IMR-90 (cell line): Measurements from ENCODE around the gene ZNF609. TPM values are rescaled to one million over a fixed set of nuclear protein-coding genes. Genes with fewer than 3 reads are reported as not detected.

ENCODE experiments used
- ATAC-seq: fragments of 200-7000 bp; cut with Tn5 transposase; 2 replicates; pipeline ENCODE4 v1.9.1; 2020; ENCODE audit warnings: low read depth, mild to moderate bottlenecking, moderate library complexity
- BruUV-seq: library from RNA; stranded (reverse); fragments of 400-500 nt; replicated peaks from 2 replicates; lab custom pipeline; 2021; lab: Mats Ljungman, UMichigan
- CTCF ChIA-PET: fragments of 300-600 bp; formaldehyde crosslinking; extraction: SDS; loops from one replicate; lab custom pipeline; 2021; ENCODE audit warnings: antibody characterized with exemption; lab: Yijun Ruan, JAX
- POLR2A ChIA-PET: fragments of 300-600 bp; sonication (Branson Sonifier 250); formaldehyde crosslinking; loops from one replicate; lab custom pipeline; 2022; ENCODE audit warnings: antibody characterized with exemption; ENCODE audit not compliant: unreplicated experiment; lab: Charles Lee
- DNase-seq: peaks from one replicate; pipeline ENCODE4 v3.0.0; 2013
- H2AFZ ChIP-seq: replicated peaks from 2 replicates; pipeline ENCODE3; 2013; ENCODE audit warnings: low read length, mild to moderate bottlenecking; ENCODE audit not compliant: poor library complexity
- H2AK5ac ChIP-seq: 2 replicates; pipeline ENCODE4 v1.6.1; 2013; ENCODE audit warnings: low read depth, low read length, inconsistent platforms
- H2AK9ac ChIP-seq: replicated peaks from 2 replicates; pipeline ENCODE3; 2013; ENCODE audit warnings: mild to moderate bottlenecking, low read depth, low read length, moderate library complexity; ENCODE audit not compliant: poor library complexity
- H2BK120ac ChIP-seq: 2 replicates; pipeline ENCODE4 v1.6.1; 2013; ENCODE audit warnings: low read depth, low read length, inconsistent platforms
- H2BK15ac ChIP-seq: 3 replicates; pipeline ENCODE4 v1.6.1; 2013; ENCODE audit warnings: low read depth, low read length, inconsistent platforms
- H2BK20ac ChIP-seq: 2 replicates; pipeline ENCODE4 v1.6.1; 2013; ENCODE audit warnings: low read depth, mild to moderate bottlenecking, inconsistent platforms, low read length, moderate library complexity
- H2BK5ac ChIP-seq: 2 replicates; pipeline ENCODE4 v1.6.1; 2013; ENCODE audit warnings: mild to moderate bottlenecking, low read depth, low read length, inconsistent platforms; ENCODE audit not compliant: poor library complexity, severe bottlenecking
- H3K14ac ChIP-seq: replicated peaks from 2 replicates; pipeline ENCODE4 v1.6.1; 2013; ENCODE audit warnings: low read depth, low read length, inconsistent platforms
- H3K18ac ChIP-seq: 2 replicates; pipeline ENCODE4 v1.6.1; 2013; ENCODE audit warnings: low read depth, low read length, control low read depth
- H3K23ac ChIP-seq: 2 replicates; pipeline ENCODE4 v1.6.1; 2013; ENCODE audit warnings: low read depth, low read length, inconsistent platforms
- H3K27ac ChIP-seq: 2 replicates; pipeline ENCODE4 v1.5.1; 2013; ENCODE audit warnings: mild to moderate bottlenecking, control low read depth, low read length; ENCODE audit not compliant: insufficient read depth
- H3K27me3 ChIP-seq: 2 replicates; pipeline ENCODE4 v1.6.1; 2013; ENCODE audit warnings: low read length; ENCODE audit not compliant: control insufficient read depth, insufficient read depth
- H3K36me3 ChIP-seq: 2 replicates; pipeline ENCODE4 v1.6.1; 2013; ENCODE audit warnings: low read length, mixed read lengths; ENCODE audit not compliant: control insufficient read depth, insufficient read depth
- H3K4ac ChIP-seq: 2 replicates; pipeline ENCODE4 v1.6.1; 2013; ENCODE audit warnings: low read depth, low read length, inconsistent platforms
- H3K4me1 ChIP-seq: 2 replicates; pipeline ENCODE4 v1.6.1; 2013; ENCODE audit warnings: low read length, mixed read lengths; ENCODE audit not compliant: control insufficient read depth, insufficient read depth
- H3K4me2 ChIP-seq: 2 replicates; pipeline ENCODE4 v1.6.1; 2013; ENCODE audit warnings: low read depth, mild to moderate bottlenecking, control low read depth, low read length, moderate library complexity
- H3K4me3 ChIP-seq: 2 replicates; pipeline ENCODE4 v1.5.1; 2013; ENCODE audit warnings: low read depth, mild to moderate bottlenecking, control low read depth, low read length, moderate library complexity; ENCODE audit not compliant: insufficient read depth
- H3K56ac ChIP-seq: 2 replicates; pipeline ENCODE4 v1.6.1; 2013; ENCODE audit warnings: low read length, inconsistent platforms; ENCODE audit not compliant: insufficient read depth; ENCODE audit errors: extremely low read depth
- H3K79me1 ChIP-seq, 2 experiments: 2 replicates each; pipeline ENCODE4 v1.6.1; 2013; ENCODE audit warnings: low read length in 2 of 2, inconsistent platforms in 1 of 2, low read depth in 1 of 2
- H3K9ac ChIP-seq: 2 replicates; pipeline ENCODE4 v1.6.1; 2013; ENCODE audit warnings: low read depth, low read length, control low read depth
- H3K9me1 ChIP-seq: 2 replicates; pipeline ENCODE4 v1.6.1; 2013; ENCODE audit warnings: low read length, inconsistent platforms; ENCODE audit not compliant: insufficient read depth
- H3K9me3 ChIP-seq: 2 replicates; pipeline ENCODE4 v1.6.1; 2013; ENCODE audit warnings: low read length; ENCODE audit not compliant: control insufficient read depth, insufficient read depth
- H4K20me1 ChIP-seq: 2 replicates; pipeline ENCODE4 v1.6.1; 2013; ENCODE audit warnings: low read length, inconsistent platforms; ENCODE audit not compliant: insufficient read depth
- H4K5ac ChIP-seq: 2 replicates; pipeline ENCODE4 v1.6.1; 2013; ENCODE audit warnings: mild to moderate bottlenecking, low read depth, low read length, control low read depth
- H4K8ac ChIP-seq, 2 experiments: 2 replicates each; pipeline ENCODE4 v1.6.1; 2013; ENCODE audit warnings: low read depth in 2 of 2, low read length in 2 of 2, control low read depth in 1 of 2, inconsistent platforms in 1 of 2
- H4K91ac ChIP-seq: 2 replicates; pipeline ENCODE4 v1.6.1; 2013; ENCODE audit warnings: low read depth, low read length, inconsistent platforms; ENCODE audit not compliant: insufficient read depth
- BHLHE40 ChIP-seq: fragments of 150-350 bp; IDR thresholded peaks from 2 replicates; pipeline ENCODE4 v1.6.1; 2016; ENCODE audit warnings: mild to moderate bottlenecking, low read depth, low read length
- CEBPB ChIP-seq: IDR thresholded peaks from 2 replicates; pipeline ENCODE4 v1.6.1; 2012; ENCODE audit warnings: low read depth, low read length, improper control_type of control experiment
- CHD1 ChIP-seq: IDR thresholded peaks from 2 replicates; pipeline ENCODE4 v1.6.1; 2012; ENCODE audit warnings: low read depth, low read length, improper control_type of control experiment
- FOS ChIP-seq: fragments of 150-350 bp; IDR thresholded peaks from 2 replicates; pipeline ENCODE4 v1.6.1; 2016; ENCODE audit warnings: low read depth, low read length
- MAZ ChIP-seq: IDR thresholded peaks from 2 replicates; pipeline ENCODE4 v1.6.1; 2012; ENCODE audit warnings: low read depth, mild to moderate bottlenecking, low read length, improper control_type of control experiment, moderate library complexity, borderline replicate concordance
- MXI1 ChIP-seq: IDR thresholded peaks from 2 replicates; pipeline ENCODE4 v1.6.1; 2012; ENCODE audit warnings: low read depth, mild to moderate bottlenecking, low read length, moderate library complexity, borderline replicate concordance
- NFE2L2 ChIP-seq: fragments of 150-350 bp; IDR thresholded peaks from 2 replicates; pipeline ENCODE4 v1.6.1; 2016; ENCODE audit warnings: low read depth, mild to moderate bottlenecking, low read length
- RAD21 ChIP-seq: IDR thresholded peaks from 2 replicates; pipeline ENCODE4 v1.6.1; 2012; ENCODE audit warnings: low read length, improper control_type of control experiment
- RFX5 ChIP-seq: IDR thresholded peaks from 2 replicates; pipeline ENCODE4 v1.8.0; 2012; ENCODE audit warnings: low read depth, mild to moderate bottlenecking, low read length, moderate library complexity
- SMC3 ChIP-seq: fragments of 150-350 bp; IDR thresholded peaks from 2 replicates; pipeline ENCODE4 v1.6.1; 2016; ENCODE audit warnings: low read depth, mild to moderate bottlenecking, antibody characterized with exemption, low read length, moderate library complexity
- dilution Hi-C: fragments of 300-500 bp; cut with HindIII; formaldehyde crosslinking; loops from one replicate; pipeline ENCODE4 v1.14.3; 2018; ENCODE audit warnings: low sequenced_read_pairs; ENCODE audit not compliant: unreplicated experiment
- in situ Hi-C: fragments of 300-500 bp; cut with MboI; formaldehyde crosslinking; loops from 3 replicates; pipeline ENCODE4 v1.14.3; 2019; ENCODE audit warnings: low sequenced_read_pairs, inconsistent platforms, mixed read lengths
- intact Hi-C: fragments of 100-400 bp; cut with micrococcal nuclease; formaldehyde crosslinking; loops from 2 replicates; pipeline ENCODE4 v1.10.0; 2022
- polyA plus RNA-seq, 3 experiments: library from polyadenylated mRNA; depleted of rRNA; stranded (reverse); fragments of >200 nt; gene quantifications; 2 replicates each; pipeline ENCODE4 v1.2.3, GENCODE V29; 2012; ENCODE audit warnings: low replicate concordance in 1 of 3
- total RNA-seq: library from RNA; depleted of rRNA; stranded (reverse); fragments of >200 nt; gene quantifications from 2 replicates; pipeline ENCODE4 v1.2.3, GENCODE V29; 2012
- TF ChIP-seq, protein P1 (sequence below): fragments of 150-350 bp; IDR thresholded peaks from 2 replicates; pipeline ENCODE4 v1.6.1; 2017; ENCODE audit warnings: mild to moderate bottlenecking, antibody characterized with exemption, low read length, low read depth
- TF ChIP-seq, protein P2 (sequence below): fragments of 150-350 bp; IDR thresholded peaks from 2 replicates; pipeline ENCODE4 v1.6.1; 2016; ENCODE audit warnings: low read depth, mild to moderate bottlenecking, low read length, moderate library complexity, borderline replicate concordance
- TF ChIP-seq, protein P3 (sequence below): conservative IDR thresholded peaks from 2 replicates; pipeline ENCODE4 v1.5.1; 2012; ENCODE audit warnings: mild to moderate bottlenecking, low read depth, low read length, improper control_type of control experiment

The ZNF609 gene
- total and polyA plus RNA-seq, 2 of the 4 experiments (the other 2 are of a cell fraction), result 10.4 to 12.5 TPM

- no peak overlapping the region for H3K27ac ChIP-seq
- H3K14ac ChIP-seq, result peak overlapping the region; percentile 8; the same call in 1 of the 2 replicates
- no peak overlapping the region for H2AK9ac ChIP-seq
- H3K9me3 ChIP-seq, result no peaks in the 10 kb centered on the region
- H3K36me3 ChIP-seq, result 0 out of 2 replicates have a peak, but pooled peaks cover 2% of the 10 kb centered on the region
- no peak overlapping the region for H3K56ac ChIP-seq
- H3K27me3 ChIP-seq, result no peaks in the 10 kb centered on the region
- no peak overlapping the region for H3K4me3 ChIP-seq
- DNase-seq, result peak; percentile 24
- no peak overlapping the region for H3K18ac ChIP-seq
- dilution Hi-C loops (no loop called here), intact Hi-C loops (no loop called here), in situ Hi-C loops (no loop called here)
- no peak overlapping the region for H4K5ac ChIP-seq
- H3K23ac ChIP-seq, result peak overlapping the region; percentile 52; the same call in 1 of the 2 replicates
- H2BK15ac ChIP-seq, result no peak overlapping the region
- peak; percentile 67 for ATAC-seq
- no peak overlapping the region for H2BK5ac ChIP-seq
- H3K4me1 ChIP-seq, result no peaks in the 10 kb centered on the region
- H2AK5ac ChIP-seq, result no peak overlapping the region
- CTCF ChIA-PET, result no interaction called here
- H4K8ac ChIP-seq, result no peak overlapping the region
- H4K20me1 ChIP-seq, result peaks cover 43% of the 10 kb centered on the region
- H3K9me1 ChIP-seq, result peaks cover 9% of the 10 kb centered on the region; the same call in 1 of the 2 replicates
- no peak overlapping the region for H2AFZ ChIP-seq
- no peak for TF ChIP-seq CEBPB
- no peak for TF ChIP-seq RFX5
- no peak for TF ChIP-seq BHLHE40
- no peak for TF ChIP-seq MAZ
- TF ChIP-seq SMC3, result no peak
- no peak for TF ChIP-seq MXI1
- TF ChIP-seq, protein P1, sequence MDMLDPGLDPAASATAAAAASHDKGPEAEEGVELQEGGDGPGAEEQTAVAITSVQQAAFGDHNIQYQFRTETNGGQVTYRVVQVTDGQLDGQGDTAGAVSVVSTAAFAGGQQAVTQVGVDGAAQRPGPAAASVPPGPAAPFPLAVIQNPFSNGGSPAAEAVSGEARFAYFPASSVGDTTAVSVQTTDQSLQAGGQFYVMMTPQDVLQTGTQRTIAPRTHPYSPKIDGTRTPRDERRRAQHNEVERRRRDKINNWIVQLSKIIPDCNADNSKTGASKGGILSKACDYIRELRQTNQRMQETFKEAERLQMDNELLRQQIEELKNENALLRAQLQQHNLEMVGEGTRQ, result no peak
- TF ChIP-seq RAD21, result no peak
- no peak for TF ChIP-seq NFE2L2
- TF ChIP-seq CHD1, result no peak
- TF ChIP-seq, protein P2, sequence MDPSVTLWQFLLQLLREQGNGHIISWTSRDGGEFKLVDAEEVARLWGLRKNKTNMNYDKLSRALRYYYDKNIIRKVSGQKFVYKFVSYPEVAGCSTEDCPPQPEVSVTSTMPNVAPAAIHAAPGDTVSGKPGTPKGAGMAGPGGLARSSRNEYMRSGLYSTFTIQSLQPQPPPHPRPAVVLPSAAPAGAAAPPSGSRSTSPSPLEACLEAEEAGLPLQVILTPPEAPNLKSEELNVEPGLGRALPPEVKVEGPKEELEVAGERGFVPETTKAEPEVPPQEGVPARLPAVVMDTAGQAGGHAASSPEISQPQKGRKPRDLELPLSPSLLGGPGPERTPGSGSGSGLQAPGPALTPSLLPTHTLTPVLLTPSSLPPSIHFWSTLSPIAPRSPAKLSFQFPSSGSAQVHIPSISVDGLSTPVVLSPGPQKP, result no peak
- TF ChIP-seq, protein P3, sequence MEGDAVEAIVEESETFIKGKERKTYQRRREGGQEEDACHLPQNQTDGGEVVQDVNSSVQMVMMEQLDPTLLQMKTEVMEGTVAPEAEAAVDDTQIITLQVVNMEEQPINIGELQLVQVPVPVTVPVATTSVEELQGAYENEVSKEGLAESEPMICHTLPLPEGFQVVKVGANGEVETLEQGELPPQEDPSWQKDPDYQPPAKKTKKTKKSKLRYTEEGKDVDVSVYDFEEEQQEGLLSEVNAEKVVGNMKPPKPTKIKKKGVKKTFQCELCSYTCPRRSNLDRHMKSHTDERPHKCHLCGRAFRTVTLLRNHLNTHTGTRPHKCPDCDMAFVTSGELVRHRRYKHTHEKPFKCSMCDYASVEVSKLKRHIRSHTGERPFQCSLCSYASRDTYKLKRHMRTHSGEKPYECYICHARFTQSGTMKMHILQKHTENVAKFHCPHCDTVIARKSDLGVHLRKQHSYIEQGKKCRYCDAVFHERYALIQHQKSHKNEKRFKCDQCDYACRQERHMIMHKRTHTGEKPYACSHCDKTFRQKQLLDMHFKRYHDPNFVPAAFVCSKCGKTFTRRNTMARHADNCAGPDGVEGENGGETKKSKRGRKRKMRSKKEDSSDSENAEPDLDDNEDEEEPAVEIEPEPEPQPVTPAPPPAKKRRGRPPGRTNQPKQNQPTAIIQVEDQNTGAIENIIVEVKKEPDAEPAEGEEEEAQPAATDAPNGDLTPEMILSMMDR, result no peak
- TF ChIP-seq FOS, result no peak
- H2BK120ac ChIP-seq, result no peak overlapping the region
- H2BK20ac ChIP-seq, result no peak overlapping the region
- H3K4me2 ChIP-seq, result no peak overlapping the region
- BruUV-seq, result no TSS peak
- no peak overlapping the region for H3K9ac ChIP-seq
- peaks cover 12 to 74% of the 10 kb centered on the region in 2 experiments for H3K79me1 ChIP-seq
- no peak overlapping the region for H4K91ac ChIP-seq
- POLR2A ChIA-PET, result no interaction called here
- no peak overlapping the region for H3K4ac ChIP-seq
These were observed 98.2 kb downstream of the ZNF609 start for GRCh38 chr15:64558460-64559179.
